Progenitor cell of endocrine pancreas (in vitro differentiated cells): ENCODE measurements around the gene SND1. TPM values are rescaled to one million over a fixed set of nuclear protein-coding genes. Genes with fewer than 3 reads are reported as not detected.

Experiments used
- DNase-seq: peaks from one replicate; pipeline ENCODE4 v3.0.0; 2021; ENCODE audit warnings: low spot score; ENCODE audit not compliant: unreplicated experiment
- H3K27ac Mint-ChIP-seq: 2 replicates; pipeline ENCODE4 v1.8.0; 2021; ENCODE audit warnings: mild to moderate bottlenecking, moderate library complexity, mixed read lengths
- H3K27me3 Mint-ChIP-seq: 2 replicates; pipeline ENCODE4 v1.8.0; 2021; ENCODE audit warnings: mixed read lengths
- H3K36me3 Mint-ChIP-seq: 2 replicates; pipeline ENCODE4 v1.8.0; 2022; ENCODE audit warnings: mixed read lengths; ENCODE audit not compliant: insufficient read depth
- H3K4me1 Mint-ChIP-seq: 2 replicates; pipeline ENCODE4 v1.8.0; 2021; ENCODE audit warnings: low read depth, mixed read lengths
- H3K4me3 Mint-ChIP-seq: 2 replicates; pipeline ENCODE4 v1.8.0; 2021; ENCODE audit warnings: low read depth, mild to moderate bottlenecking, moderate library complexity, mixed read lengths
- H3K9me3 Mint-ChIP-seq: 2 replicates; pipeline ENCODE4 v1.8.0; 2021; ENCODE audit warnings: low read depth, mixed read lengths
- CTCF ChIP-seq: fragments of 200-600 bp; sonication (generic); IDR thresholded peaks from one replicate; pipeline ENCODE4 v1.5.0; 2021; ENCODE audit warnings: antibody characterized with exemption, mild to moderate bottlenecking; ENCODE audit not compliant: unreplicated experiment
- total RNA-seq: library from RNA; stranded (reverse); gene quantifications from 2 replicates; pipeline ENCODE4 v1.2.1, GENCODE V29; 2021

Gene SND1
- total RNA-seq, 1 donor from 2014 or later, result 213 TPM

GRCh38 chr7:127893547-127893946 is 241.6 kb downstream of the SND1 start:
- Mint-ChIP-seq H3K27ac (no peak overlapping the region), H3K4me3 (no peak overlapping the region), H3K9me3 (no peaks in the 10 kb centered on the region), H3K4me1 (peaks cover 21% of the 10 kb centered on the region), H3K27me3 (no peaks in the 10 kb centered on the region), H3K36me3 (peaks cover 18% of the 10 kb centered on the region)
- no peak for TF ChIP-seq CTCF
- no peak for DNase-seq

DNA sequence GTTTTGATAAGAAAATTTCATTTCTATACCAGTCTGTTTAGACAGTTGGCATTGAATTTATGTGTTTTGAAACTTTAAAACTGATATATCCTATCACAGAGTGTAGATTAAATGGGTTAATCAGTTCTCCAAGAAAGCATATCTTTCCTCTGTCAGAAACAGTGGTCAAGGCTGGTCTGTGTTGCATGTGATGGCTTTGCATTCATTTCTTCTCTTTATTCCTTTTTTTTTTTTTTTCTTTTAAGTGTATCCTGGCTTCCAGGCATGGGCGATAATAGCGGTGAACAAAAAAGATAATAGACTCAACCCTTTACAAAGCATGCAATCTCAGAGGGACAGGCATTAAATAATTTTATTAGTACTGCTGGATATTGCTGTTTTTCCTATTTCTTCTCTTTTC is 242.6 kb downstream of the SND1 start:
- Mint-ChIP-seq H3K9me3 (no peaks in the 10 kb centered on the region), H3K27me3 (no peaks in the 10 kb centered on the region), H3K4me3 (no peak overlapping the region), H3K27ac (no peak overlapping the region), H3K4me1 (peaks cover 21% of the 10 kb centered on the region), H3K36me3 (peaks cover 16% of the 10 kb centered on the region)
- TF ChIP-seq CTCF, result no peak
- DNase-seq, result no peak

DNA sequence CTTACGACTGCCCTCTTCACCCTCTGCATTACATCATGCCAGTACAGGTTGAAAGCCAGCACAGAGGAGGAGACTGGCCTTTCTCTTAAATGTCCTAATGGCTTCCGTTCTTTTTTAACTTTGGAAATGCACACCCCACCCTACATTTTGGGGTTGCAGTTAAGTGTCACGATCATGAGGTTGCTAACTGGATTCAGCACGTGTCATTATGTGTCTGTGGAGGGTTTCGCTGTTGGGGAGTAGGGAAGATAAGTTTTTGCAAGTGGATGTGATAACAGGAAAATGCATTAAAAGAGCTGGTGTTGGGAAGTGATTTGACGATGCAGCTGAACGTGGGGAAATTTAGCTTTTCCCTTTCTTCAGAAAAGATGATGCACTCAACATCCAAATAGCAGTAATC is 243.4 kb downstream of the SND1 start:
- DNase-seq, result no peak
- H3K4me3 Mint-ChIP-seq, result no peak overlapping the region
- H3K36me3 Mint-ChIP-seq, result peaks cover 9% of the 10 kb centered on the region
- H3K27ac Mint-ChIP-seq, result no peak overlapping the region
- H3K4me1 Mint-ChIP-seq, result peaks cover 24% of the 10 kb centered on the region
- H3K9me3 Mint-ChIP-seq, result no peaks in the 10 kb centered on the region
- no peaks in the 10 kb centered on the region for H3K27me3 Mint-ChIP-seq
- no peak for TF ChIP-seq CTCF

DNA sequence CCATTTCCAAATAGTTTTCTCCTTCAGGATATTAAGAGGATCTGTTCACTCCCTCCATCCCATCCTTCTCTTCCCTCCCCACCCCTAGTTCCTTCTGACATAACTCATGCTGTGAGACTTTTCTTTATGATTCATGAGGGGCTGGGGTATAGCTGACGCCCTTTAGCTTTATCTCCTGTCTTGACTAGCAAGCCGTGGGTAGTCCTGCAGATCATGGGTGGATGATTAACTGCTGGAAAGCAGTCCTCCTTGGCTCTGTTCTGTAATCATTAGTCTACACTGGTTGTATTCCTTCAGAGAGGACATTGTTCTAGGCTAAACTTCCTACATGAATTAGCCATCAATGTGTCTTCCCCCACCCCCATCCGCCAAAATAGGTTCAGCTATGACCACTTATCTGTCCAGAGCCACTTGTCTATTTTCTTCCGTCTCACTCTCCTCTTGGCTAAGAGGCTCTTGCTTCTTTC is 243.9 kb downstream of the SND1 start:
- TF ChIP-seq CTCF, result no peak
- H3K27me3 Mint-ChIP-seq, result no peaks in the 10 kb centered on the region
- no peak for DNase-seq
- H3K9me3 Mint-ChIP-seq, result no peaks in the 10 kb centered on the region
- no peak overlapping the region for H3K4me3 Mint-ChIP-seq
- peaks cover 9% of the 10 kb centered on the region for H3K36me3 Mint-ChIP-seq
- H3K27ac Mint-ChIP-seq, result no peak overlapping the region
- H3K4me1 Mint-ChIP-seq, result peaks cover 27% of the 10 kb centered on the region

DNA sequence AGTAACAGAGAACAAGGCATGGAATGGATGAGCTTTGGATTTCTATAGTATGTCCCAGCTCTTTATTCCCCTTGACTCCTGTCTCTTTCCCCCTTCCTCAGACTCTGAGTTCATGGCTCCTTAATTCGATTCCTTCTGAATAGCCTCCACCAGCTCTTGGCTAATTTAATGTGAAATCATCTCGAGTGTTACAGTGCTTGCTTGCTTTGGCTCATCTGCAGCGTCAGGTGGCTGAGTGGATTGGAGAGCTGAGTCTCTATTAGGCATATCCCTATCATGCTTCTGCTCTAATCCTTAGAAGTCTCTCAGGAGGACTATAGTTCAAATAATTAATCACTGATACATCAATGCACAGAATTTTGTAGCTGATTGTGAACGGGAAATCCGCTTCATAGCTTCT is 244.7 kb downstream of the SND1 start:
- Mint-ChIP-seq H3K27ac (no peak overlapping the region), H3K36me3 (peaks cover 9% of the 10 kb centered on the region), H3K4me1 (peaks cover 23% of the 10 kb centered on the region), H3K4me3 (no peak overlapping the region), H3K27me3 (no peaks in the 10 kb centered on the region), H3K9me3 (no peaks in the 10 kb centered on the region)
- no peak for TF ChIP-seq CTCF
- no peak for DNase-seq
